ENCODE results near the gene PLA2R1.

Gene PLA2R1

DNA sequence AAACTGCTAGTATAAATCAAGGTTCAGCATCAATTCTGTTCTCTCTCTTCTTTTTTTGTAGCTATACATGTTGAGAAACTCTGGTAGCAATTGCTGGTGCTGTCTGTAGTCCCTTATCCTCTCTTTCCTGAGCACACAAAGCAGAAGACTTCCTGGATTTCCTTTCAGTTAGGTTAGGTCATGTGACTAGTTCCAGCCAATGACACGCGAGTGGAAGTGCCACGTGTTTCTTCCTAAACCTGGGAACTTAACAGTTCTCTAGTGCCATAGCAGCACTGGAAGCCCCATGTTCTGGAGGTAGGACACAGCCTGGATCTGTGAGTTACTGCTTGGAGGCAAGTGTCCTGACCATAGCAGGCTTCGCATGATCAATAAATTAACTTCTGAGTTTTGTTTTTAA is 125.9 kb downstream of the PLA2R1 start:
- H3K27ac Mint-ChIP-seq = peak overlapping the region; percentile 25
- peaks cover 28 to 52% of the 10 kb centered on the region in 2 donors for H3K4me1 Mint-ChIP-seq
- ATAC-seq (replicated peaks) (no peak), DNase-seq (no peak)
- H3K36me3 Mint-ChIP-seq = no peaks in the 10 kb centered on the region
- no peak overlapping the region for H3K4me3 Mint-ChIP-seq
- no peaks in the 10 kb centered on the region for H3K27me3 Mint-ChIP-seq
- H3K9me3 Mint-ChIP-seq = peaks cover 3 to 7% of the 10 kb centered on the region in 2 donors

DNA sequence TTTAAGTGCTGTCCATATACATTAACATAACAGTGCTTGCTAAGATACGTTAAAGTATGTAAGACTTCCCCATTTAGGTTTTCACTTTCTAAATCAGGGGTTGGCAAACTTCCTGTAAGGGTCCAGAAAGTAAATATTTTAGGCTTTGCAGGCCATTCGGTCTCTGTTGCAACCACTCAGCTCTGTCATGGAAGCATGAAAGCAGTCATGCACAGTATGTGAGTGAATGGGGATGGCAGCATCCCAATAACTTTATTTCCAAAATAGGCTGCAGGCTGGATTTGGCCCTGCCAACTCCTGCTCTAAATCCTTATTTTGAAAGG is 128.7 kb downstream of the PLA2R1 start:
- peak overlapping the region; percentile 1 to 51 for H3K4me3 Mint-ChIP-seq
- ATAC-seq (replicated peaks) (peak; percentile 91), DNase-seq (no peak)
- H3K27ac Mint-ChIP-seq = peak overlapping the region; percentile 39
- H3K9me3 Mint-ChIP-seq = peaks cover 7 to 12% of the 10 kb centered on the region in 2 donors
- H3K4me1 Mint-ChIP-seq = peaks cover 23 to 46% of the 10 kb centered on the region in 2 donors
- no peaks in the 10 kb centered on the region for H3K27me3 Mint-ChIP-seq
- no peaks in the 10 kb centered on the region for H3K36me3 Mint-ChIP-seq

DNA sequence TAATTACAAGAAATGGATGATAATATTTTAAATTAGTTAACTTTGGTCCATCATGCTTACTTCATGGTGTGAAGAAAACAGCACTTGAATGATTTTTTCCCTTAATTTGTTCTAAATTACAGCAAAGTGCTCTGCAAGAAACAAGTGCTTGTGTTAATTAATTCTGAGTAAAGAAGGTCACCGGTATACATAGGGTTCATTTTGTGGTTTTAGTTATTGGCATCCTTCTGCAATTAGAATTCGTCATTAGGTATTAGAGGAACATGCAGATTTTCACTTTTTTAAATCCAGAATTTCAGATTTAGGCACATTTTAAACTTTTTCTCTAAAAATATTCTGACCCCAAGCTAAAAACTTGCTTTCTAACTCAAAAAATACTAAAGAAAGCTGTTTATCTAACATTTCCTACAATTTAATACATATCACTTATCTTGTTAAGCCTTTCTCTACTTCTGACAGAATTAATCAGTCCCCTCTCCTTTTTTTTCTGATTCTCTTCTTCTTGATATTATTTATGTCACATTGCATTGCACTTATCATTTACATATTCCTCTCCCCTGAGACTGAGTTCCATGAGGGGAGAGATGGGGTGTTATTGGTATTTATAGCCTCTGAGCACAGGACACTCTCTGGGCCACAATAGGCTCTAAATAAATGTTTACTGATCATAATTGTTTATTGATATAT is 129.2 kb downstream of the PLA2R1 start:
- ATAC-seq (replicated peaks) (peak; percentile 49 to 65), DNase-seq (no peak)
- H3K27me3 Mint-ChIP-seq = no peaks in the 10 kb centered on the region
- H3K36me3 Mint-ChIP-seq = peaks cover 0 to under 1% of the 10 kb centered on the region in 2 donors
- H3K9me3 Mint-ChIP-seq = peaks cover 11 to 17% of the 10 kb centered on the region in 2 donors
- peaks cover 18 to 41% of the 10 kb centered on the region in 2 donors for H3K4me1 Mint-ChIP-seq
- H3K4me3 Mint-ChIP-seq = peak overlapping the region; percentile 1 to 51
- peak overlapping the region; percentile 39 for H3K27ac Mint-ChIP-seq

DNA sequence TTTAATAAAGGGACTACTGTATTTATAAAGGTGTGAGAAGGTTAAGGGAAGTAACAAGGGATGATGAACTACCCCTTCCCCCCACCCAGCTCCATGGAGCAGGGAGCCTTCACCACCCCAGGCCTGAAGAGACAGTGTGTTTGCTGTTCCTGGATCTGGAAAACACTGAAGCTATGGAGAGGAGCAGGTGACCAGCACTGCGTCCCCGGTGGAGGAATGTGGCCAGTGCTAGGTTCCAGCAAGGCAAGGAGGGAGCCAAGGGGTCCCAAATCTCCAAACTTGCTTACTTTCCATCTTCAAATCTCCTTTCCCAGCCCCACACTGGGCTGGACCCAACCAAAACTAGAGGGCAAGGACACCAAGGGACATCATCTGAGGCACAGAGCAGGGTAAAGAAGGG is 135.7 kb downstream of the PLA2R1 start:
- H3K27me3 Mint-ChIP-seq = no peaks in the 10 kb centered on the region
- no peak for ATAC-seq (replicated peaks)
- H3K9me3 Mint-ChIP-seq = peaks cover 9 to 12% of the 10 kb centered on the region in 2 donors
- no peak overlapping the region for H3K27ac Mint-ChIP-seq
- H3K36me3 Mint-ChIP-seq = peaks cover 0 to 3% of the 10 kb centered on the region in 2 donors
- peaks cover 21 to 33% of the 10 kb centered on the region in 2 donors for H3K4me1 Mint-ChIP-seq
- no peak overlapping the region for H3K4me3 Mint-ChIP-seq
- DNase-seq = no peak

DNA sequence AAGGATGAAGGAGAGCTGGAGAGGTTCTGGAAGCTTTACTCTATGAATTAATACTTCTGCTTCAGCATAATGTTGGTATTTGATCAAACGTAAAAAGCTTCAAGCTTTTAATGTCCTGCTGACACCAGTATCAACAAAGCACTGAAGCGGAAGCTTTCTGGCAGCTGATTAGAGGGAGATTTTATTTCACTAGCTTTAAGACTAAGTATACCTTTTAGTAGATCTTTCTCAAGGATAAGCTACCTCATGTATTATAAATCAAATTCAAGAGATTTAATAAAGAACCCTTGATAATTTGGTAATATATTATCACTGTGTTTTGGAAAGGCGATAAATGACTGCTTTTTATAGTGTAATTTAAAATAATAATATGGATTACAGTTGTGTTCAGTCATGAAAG is 136.4 kb downstream of the PLA2R1 start:
- ATAC-seq (replicated peaks) (no peak), DNase-seq (no peak)
- Mint-ChIP-seq H3K4me1 (peaks cover 26 to 35% of the 10 kb centered on the region in 2 donors), H3K27ac (no peak overlapping the region), H3K4me3 (no peak overlapping the region), H3K9me3 (peaks cover 9 to 12% of the 10 kb centered on the region in 2 donors), H3K36me3 (peaks cover 0 to 3% of the 10 kb centered on the region in 2 donors), H3K27me3 (no peaks in the 10 kb centered on the region)

DNA sequence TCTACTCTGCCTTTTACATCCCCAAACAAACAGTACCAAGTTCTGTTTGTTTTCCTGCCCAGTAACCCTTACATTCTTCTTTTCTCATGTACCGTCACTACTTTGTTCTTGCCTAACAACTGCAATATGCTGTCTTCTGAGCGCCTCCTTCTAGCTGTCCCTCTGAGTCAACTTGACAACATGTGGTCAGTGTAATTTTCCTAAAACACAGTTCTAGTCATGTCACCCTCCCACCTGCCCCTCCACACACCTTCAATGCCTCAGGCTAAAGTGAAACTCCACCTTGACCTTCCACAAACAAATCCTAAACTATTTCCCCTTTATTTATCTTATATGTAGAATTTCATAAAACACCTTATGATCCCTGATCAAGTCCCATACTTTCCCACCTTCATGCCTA is 139.9 kb downstream of the PLA2R1 start:
- peak overlapping the region; percentile 37 for H3K27ac Mint-ChIP-seq
- peak; percentile 38 to 64 for ATAC-seq (replicated peaks)
- no peaks in the 10 kb centered on the region for H3K36me3 Mint-ChIP-seq
- no peaks in the 10 kb centered on the region for H3K9me3 Mint-ChIP-seq
- H3K4me1 Mint-ChIP-seq = peaks cover 35 to 46% of the 10 kb centered on the region in 2 donors
- no peak for DNase-seq
- peak overlapping the region; percentile 17 to 22 for H3K4me3 Mint-ChIP-seq
- no peaks in the 10 kb centered on the region for H3K27me3 Mint-ChIP-seq

DNA sequence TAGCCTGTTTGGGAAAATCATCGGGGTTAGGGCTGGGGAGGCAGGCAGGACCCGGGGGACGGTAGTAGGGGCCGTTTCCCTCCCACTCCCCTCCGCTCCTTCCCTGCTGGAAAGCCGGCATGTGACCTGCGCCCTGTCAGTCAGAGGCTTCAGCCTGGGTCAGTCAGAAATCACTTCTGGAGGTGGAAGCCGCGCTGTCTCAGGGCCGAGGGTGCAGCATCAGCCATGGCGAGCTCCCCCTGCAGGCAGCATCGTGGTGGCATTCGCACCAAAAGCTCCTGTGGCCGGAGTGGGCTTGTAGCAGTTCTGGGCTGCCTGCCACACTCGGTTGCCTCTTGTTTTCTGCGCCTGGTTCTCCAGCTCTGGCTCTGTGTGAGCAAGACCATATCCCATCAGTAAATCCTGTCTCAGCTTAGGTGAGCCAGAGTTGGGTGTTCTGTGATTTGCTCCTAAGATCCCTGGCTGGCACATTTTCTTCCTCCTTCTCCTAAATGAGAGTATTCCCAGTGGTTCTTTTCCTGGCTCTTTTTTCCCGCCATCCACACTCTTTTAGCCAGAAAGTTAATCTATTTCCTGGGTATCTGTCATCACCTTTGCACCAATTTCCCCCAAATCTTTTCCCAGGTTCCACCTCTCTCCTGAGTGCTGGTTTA is 140.5 kb downstream of the PLA2R1 start:
- peaks cover 32 to 39% of the 10 kb centered on the region in 2 donors for H3K4me1 Mint-ChIP-seq
- ATAC-seq (replicated peaks) = peak; percentile 95 to 97
- H3K27me3 Mint-ChIP-seq = peaks cover 0 to 3% of the 10 kb centered on the region in 2 donors
- H3K9me3 Mint-ChIP-seq = no peaks in the 10 kb centered on the region
- peak overlapping the region; percentile 37 for H3K27ac Mint-ChIP-seq
- H3K36me3 Mint-ChIP-seq = no peaks in the 10 kb centered on the region
- H3K4me3 Mint-ChIP-seq = peak overlapping the region; percentile 17 to 22
- DNase-seq = peak; percentile 72

DNA sequence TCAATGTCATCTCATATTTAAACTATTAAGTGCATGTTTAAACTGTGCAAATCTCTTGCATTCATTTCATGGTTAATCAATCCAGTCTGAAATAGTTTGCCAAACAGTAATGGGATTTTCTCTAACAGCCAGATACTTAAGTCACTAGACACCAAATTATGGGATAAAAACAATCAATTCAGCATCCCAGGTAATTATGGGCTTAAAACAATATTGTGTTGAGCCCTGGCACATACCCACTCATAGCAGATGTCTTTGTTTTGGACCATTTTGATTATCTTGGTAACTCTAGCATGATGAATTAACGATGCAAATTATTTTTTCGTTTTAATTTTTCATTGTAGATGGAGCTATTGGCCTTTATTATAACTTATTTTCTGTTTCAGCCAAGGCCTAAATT is 145.9 kb downstream of the PLA2R1 start:
- H3K27me3 Mint-ChIP-seq = peaks cover 0 to 7% of the 10 kb centered on the region in 2 donors
- no peaks in the 10 kb centered on the region for H3K9me3 Mint-ChIP-seq
- ATAC-seq (replicated peaks) = no peak
- H3K4me3 Mint-ChIP-seq = no peak overlapping the region
- H3K4me1 Mint-ChIP-seq = peaks cover 16 to 28% of the 10 kb centered on the region in 2 donors
- no peaks in the 10 kb centered on the region for H3K36me3 Mint-ChIP-seq
- DNase-seq = no peak
- no peak overlapping the region for H3K27ac Mint-ChIP-seq

DNA sequence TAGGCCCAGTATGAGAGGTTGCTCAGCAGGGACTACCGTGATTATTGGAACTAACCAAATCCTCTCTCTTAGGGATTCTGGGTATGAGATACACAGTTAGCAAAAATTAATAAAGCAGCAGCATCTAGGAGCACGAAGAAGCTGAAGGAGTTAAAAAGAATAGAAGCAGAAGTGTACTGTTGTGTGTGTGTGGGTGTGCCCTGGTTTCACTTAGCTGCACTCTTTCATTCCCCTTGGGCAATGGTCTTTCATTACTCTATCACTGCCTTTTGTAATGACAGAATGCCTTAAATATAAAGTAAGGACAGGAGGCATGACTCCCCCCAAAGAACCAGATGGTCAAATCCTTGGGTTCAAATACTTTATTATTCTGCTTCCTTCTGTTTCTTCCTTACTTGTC is 148.5 kb downstream of the PLA2R1 start:
- H3K27me3 Mint-ChIP-seq = peaks cover 0 to 7% of the 10 kb centered on the region in 2 donors
- DNase-seq = no peak
- H3K4me3 Mint-ChIP-seq = no peak overlapping the region
- peaks cover 0 to 5% of the 10 kb centered on the region in 2 donors for H3K36me3 Mint-ChIP-seq
- no peaks in the 10 kb centered on the region for H3K9me3 Mint-ChIP-seq
- peaks cover 18 to 35% of the 10 kb centered on the region in 2 donors for H3K4me1 Mint-ChIP-seq
- H3K27ac Mint-ChIP-seq = no peak overlapping the region
- peak; percentile 54 to 59 for ATAC-seq (replicated peaks)

DNA sequence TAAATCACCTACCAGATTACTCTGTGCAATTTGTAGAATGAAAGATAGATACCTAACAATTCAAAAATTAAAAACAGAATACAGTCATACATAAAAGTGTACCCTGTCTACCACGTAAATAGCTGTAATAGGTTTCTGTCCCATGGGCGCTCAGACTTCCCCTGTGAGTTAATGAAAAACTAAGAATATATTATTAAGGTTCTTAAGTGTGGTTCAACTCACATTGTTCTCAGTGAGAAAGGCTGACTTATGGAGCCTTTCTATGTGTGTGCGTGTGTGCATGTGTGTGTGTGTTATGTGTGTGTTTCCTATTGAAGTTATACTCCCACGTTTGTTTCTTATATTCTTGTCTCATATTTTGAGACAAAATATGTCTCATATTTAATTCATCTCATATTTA is 149.8 kb downstream of the PLA2R1 start:
- ATAC-seq (replicated peaks) (peak in 1 of 2 donors; percentile 38), DNase-seq (no peak)
- Mint-ChIP-seq H3K4me1 (peaks cover 23 to 43% of the 10 kb centered on the region in 2 donors), H3K9me3 (no peaks in the 10 kb centered on the region), H3K27me3 (peaks cover 0 to 7% of the 10 kb centered on the region in 2 donors), H3K36me3 (peaks cover 0 to 10% of the 10 kb centered on the region in 2 donors), H3K27ac (no peak overlapping the region), H3K4me3 (no peak overlapping the region)

DNA sequence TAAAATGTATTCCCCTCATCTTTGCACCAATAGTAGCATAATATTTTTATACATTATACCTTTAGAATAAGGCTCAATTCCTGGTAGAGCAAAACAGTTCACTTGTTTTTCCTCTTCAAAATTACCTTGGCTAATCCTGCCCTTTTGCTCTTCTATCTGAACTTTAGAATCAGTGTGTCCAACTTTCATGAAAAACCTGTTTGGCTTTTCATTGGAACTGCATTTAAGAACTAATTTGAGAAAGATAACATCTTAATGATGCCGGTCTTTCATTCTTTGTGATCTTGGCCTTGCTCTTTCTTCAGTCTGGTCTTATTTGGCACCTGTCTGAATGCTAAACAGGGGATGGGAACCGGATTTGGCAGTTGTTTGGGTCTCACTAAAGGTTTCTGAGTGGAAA is 151.5 kb downstream of the PLA2R1 start:
- Mint-ChIP-seq H3K9me3 (no peaks in the 10 kb centered on the region), H3K27ac (no peak overlapping the region), H3K27me3 (peaks cover 0 to 4% of the 10 kb centered on the region in 2 donors), H3K4me3 (no peak overlapping the region), H3K36me3 (peaks cover 5 to 18% of the 10 kb centered on the region in 2 donors), H3K4me1 (peaks cover 30 to 58% of the 10 kb centered on the region in 2 donors)
- DNase-seq (no peak), ATAC-seq (replicated peaks) (no peak)

DNA sequence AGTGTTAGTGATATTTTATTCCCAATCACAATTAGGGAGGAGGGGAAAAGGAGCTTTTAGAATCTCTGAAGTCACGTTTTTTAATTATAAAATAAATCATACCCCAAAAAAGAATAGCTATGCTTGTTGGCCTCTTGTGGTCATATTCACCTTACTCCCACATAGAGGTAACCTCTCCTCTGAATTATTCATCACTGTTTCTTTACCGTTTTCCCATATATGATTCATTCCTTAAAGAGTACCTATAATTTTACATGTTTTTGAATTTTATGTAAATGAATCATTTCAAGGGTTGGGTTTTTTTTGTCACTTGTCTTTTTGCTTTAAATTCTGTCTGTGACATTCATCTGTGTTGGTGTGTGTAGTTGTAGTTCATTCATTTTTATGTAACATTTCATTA is 153.8 kb downstream of the PLA2R1 start:
- H3K36me3 Mint-ChIP-seq = peaks cover 13 to 29% of the 10 kb centered on the region in 2 donors
- no peak for DNase-seq

DNA sequence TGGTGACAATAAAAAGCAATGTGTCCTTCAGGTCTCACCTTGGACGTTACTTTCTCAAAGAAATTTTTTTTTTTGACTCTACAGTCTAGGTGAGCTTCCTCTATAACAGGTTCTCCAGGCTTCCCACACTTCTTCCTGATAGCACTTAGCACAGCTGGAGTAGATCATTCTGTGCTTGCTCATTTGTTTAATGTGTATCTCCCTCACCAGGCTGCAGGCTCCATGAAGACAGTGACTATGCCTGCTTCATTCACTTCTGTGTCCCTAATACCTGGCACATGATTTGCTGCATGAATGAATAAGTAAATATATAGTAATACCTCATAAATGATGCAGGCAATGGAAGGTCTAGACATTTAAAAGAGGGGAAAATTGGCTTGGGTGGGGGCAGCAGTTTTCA is 154.5 kb downstream of the PLA2R1 start:
- no peak overlapping the region for H3K4me3 Mint-ChIP-seq
- peaks cover 20 to 36% of the 10 kb centered on the region in 2 donors for H3K36me3 Mint-ChIP-seq
- DNase-seq (no peak), ATAC-seq (replicated peaks) (no peak)
- H3K27me3 Mint-ChIP-seq = no peaks in the 10 kb centered on the region
- no peak overlapping the region for H3K27ac Mint-ChIP-seq
- H3K9me3 Mint-ChIP-seq = no peaks in the 10 kb centered on the region
- peaks cover 39 to 67% of the 10 kb centered on the region in 2 donors for H3K4me1 Mint-ChIP-seq

More for the DNA sequence above, 153.8 kb downstream of the PLA2R1 start:
- ATAC-seq (replicated peaks) = no peak
- Mint-ChIP-seq H3K27me3 (no peaks in the 10 kb centered on the region), H3K4me1 (peaks cover 36 to 65% of the 10 kb centered on the region in 2 donors), H3K4me3 (no peak overlapping the region), H3K9me3 (no peaks in the 10 kb centered on the region), H3K27ac (no peak overlapping the region)

DNA sequence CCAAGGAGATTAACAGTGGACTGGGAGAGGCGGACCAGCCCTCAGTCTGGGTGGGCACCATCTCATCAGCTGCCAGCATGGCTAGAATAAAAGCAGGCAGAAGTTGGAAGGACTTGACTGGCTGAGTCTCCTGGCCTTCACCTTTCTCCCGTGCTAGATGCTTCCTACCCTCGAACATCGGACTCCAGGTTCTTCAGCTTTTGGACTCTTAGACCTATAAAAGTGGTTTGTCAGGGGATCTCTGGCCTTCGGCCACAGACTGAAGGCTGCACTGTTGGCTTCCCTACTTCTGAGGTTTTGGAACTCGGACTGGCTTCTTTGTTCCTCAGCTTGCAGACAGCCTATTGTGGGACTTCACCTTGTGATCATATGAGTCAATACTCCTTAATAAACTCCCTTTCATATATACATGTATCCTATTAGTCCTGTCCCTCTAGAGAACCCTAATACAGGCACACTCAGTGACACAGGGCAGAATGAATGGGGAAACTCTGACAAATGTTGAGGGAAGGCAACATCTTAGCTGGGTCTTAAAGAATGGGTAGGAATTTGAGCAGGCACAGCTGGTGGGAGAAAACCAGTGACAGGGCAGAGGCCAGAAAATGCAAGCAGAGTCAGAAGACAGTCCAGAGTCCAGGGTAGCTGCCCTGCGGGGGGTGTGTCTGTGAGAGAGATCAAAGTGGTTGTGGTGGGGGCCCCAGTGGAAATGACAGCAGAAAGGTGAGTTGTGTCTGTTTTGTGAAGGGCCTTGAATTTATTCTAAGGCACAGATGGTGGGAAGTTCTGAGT is 156.3 kb downstream of the PLA2R1 start:
- Mint-ChIP-seq H3K4me3 (peak overlapping the region; percentile 80 to 97), H3K9me3 (peaks cover 2% of the 10 kb centered on the region in 2 donors), H3K27me3 (no peaks in the 10 kb centered on the region), H3K27ac (peak overlapping the region; percentile 80), H3K36me3 (peaks cover 34 to 52% of the 10 kb centered on the region in 2 donors), H3K4me1 (peaks cover 49 to 80% of the 10 kb centered on the region in 2 donors)
- DNase-seq = no peak
- no peak for ATAC-seq (replicated peaks)

Data from stimulated activated naive B cell treated with anti-CD40 and anti-IgM and Interleukin-4, amounts not matched to agents 10 μg/mL and 1 μg/mL and 100 μg/mL, for 72 hours (primary cell).